Measurements from ENCODE around the gene KRTAP4-1.

GRCh38 chr17:41178341-41178740 lies 6.4 kb downstream of the KRTAP4-1 start:
- no peak for TF ChIP-seq CTCF (IDR thresholded peaks at IDR 0.05)
- no peak for TF ChIP-seq POLR2A (IDR thresholded peaks at IDR 0.05)

Data from adrenal gland (tissue), 5 donors.